ENCODE results near the gene OGA.

OGA gene

GRCh38 chr10:101752241-101752640 is 66.0 kb downstream of the OGA start:
- Histone ChIP-seq H3K4me1 (ENCODE audit: insufficient read depth, low read length) (no peaks in the 10 kb centered on the region), H3K36me3 (ENCODE audit: insufficient read depth, low read length) (no peaks in the 10 kb centered on the region), H4K20me1 (ENCODE audit: insufficient read depth, low read length) (no peaks in the 10 kb centered on the region), H2AFZ (ENCODE audit: low read depth, low read length) (no peak overlapping the region), H3K27ac (ENCODE audit: low read length) (no peak overlapping the region), H3K9ac (ENCODE audit: low read depth, low read length) (no peak overlapping the region), H3K9me3 (ENCODE audit: insufficient read depth, low read length, severe bottlenecking) (no peaks in the 10 kb centered on the region), H3K4me2 (ENCODE audit: insufficient read depth, low read length) (no peak overlapping the region), H3K4me3 (ENCODE audit: low read depth in 1 of 2, low read length in 2 of 2) (no peak overlapping the region), H3K27me3 (ENCODE audit: insufficient read depth, low read length, poor library complexity) (no peaks in the 10 kb centered on the region), H3K79me2 (ENCODE audit: insufficient read depth, low read length) (no peaks in the 10 kb centered on the region)
- TF ChIP-seq CTCF (IDR thresholded peaks at IDR 0.05; ENCODE audit: borderline replicate concordance, extremely low read depth, low read length, poor library complexity, severe bottlenecking) (no peak), EZH2 (IDR thresholded peaks at IDR 0.05; ENCODE audit: borderline replicate concordance, low read depth, low read length, severe bottlenecking) (no peak)
- ATAC-seq (ENCODE audit: insufficient read depth, low read depth) (no peak), DNase-seq (no peak)

GRCh38 chr10:101749047-101750016 is 68.9 kb downstream of the OGA start:
- TF ChIP-seq CTCF (IDR thresholded peaks at IDR 0.05; ENCODE audit: borderline replicate concordance, extremely low read depth, low read length, poor library complexity, severe bottlenecking): no peak
- TF ChIP-seq EZH2 (IDR thresholded peaks at IDR 0.05; ENCODE audit: borderline replicate concordance, low read depth, low read length, severe bottlenecking): no peak
- H4K20me1 ChIP-seq (ENCODE audit: insufficient read depth, low read length): no peaks in the 10 kb centered on the region
- no peak overlapping the region for H3K4me2 ChIP-seq (ENCODE audit: insufficient read depth, low read length)
- H3K9me3 ChIP-seq (ENCODE audit: insufficient read depth, low read length, severe bottlenecking): no peaks in the 10 kb centered on the region
- no peak overlapping the region for H3K27ac ChIP-seq (ENCODE audit: low read length)
- no peak overlapping the region for H2AFZ ChIP-seq (ENCODE audit: low read depth, low read length)
- H3K9ac ChIP-seq (ENCODE audit: low read depth, low read length): no peak overlapping the region
- H3K36me3 ChIP-seq (ENCODE audit: insufficient read depth, low read length): no peaks in the 10 kb centered on the region
- peaks cover 2% of the 10 kb centered on the region for H3K27me3 ChIP-seq (ENCODE audit: insufficient read depth, low read length, poor library complexity)
- ATAC-seq (ENCODE audit: insufficient read depth, low read depth): no peak
- no peaks in the 10 kb centered on the region for H3K4me1 ChIP-seq (ENCODE audit: insufficient read depth, low read length)
- H3K79me2 ChIP-seq (ENCODE audit: insufficient read depth, low read length): no peaks in the 10 kb centered on the region
- no peak for DNase-seq
- H3K4me3 ChIP-seq (ENCODE audit: low read depth in 1 of 2, low read length in 2 of 2): no peak overlapping the region

DNA sequence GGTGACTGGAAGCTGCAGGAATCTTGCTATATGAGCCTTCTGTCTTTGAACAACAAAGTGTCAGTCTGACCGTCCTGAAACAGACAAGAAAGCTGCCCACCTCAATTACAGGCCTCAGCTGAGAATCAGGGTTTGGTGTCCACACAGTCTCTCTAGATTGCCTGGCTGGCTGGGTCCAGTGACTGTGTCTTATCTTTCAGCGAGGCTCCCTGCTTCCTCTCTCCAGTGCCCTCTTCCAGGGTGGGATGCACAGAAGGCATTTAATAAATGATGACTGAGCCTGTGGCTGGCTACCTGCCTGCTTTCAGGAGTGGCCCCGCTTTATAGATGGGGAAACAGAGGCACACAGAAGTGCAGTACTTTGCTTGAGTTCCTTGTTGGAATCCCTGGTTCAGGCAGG is 69.7 kb downstream of the OGA start:
- Histone ChIP-seq H3K4me1 (ENCODE audit: insufficient read depth, low read length) (no peaks in the 10 kb centered on the region), H3K27me3 (ENCODE audit: insufficient read depth, low read length, poor library complexity) (peaks cover 2% of the 10 kb centered on the region), H3K36me3 (ENCODE audit: insufficient read depth, low read length) (no peaks in the 10 kb centered on the region), H3K9ac (ENCODE audit: low read depth, low read length) (no peak overlapping the region), H3K4me3 (ENCODE audit: low read depth in 1 of 2, low read length in 2 of 2) (no peak overlapping the region), H2AFZ (ENCODE audit: low read depth, low read length) (no peak overlapping the region), H3K4me2 (ENCODE audit: insufficient read depth, low read length) (no peak overlapping the region), H4K20me1 (ENCODE audit: insufficient read depth, low read length) (no peaks in the 10 kb centered on the region), H3K27ac (ENCODE audit: low read length) (no peak overlapping the region), H3K9me3 (ENCODE audit: insufficient read depth, low read length, severe bottlenecking) (no peaks in the 10 kb centered on the region), H3K79me2 (ENCODE audit: insufficient read depth, low read length) (no peaks in the 10 kb centered on the region)
- no peak for TF ChIP-seq EZH2 (IDR thresholded peaks at IDR 0.05; ENCODE audit: borderline replicate concordance, low read depth, low read length, severe bottlenecking)
- DNase-seq (no peak), ATAC-seq (ENCODE audit: insufficient read depth, low read depth) (no peak)

- no peaks in the 10 kb centered on the region for H3K9me3 ChIP-seq (ENCODE audit: insufficient read depth, low read length, severe bottlenecking)
- H3K9ac ChIP-seq (ENCODE audit: low read depth, low read length): no peak overlapping the region
- no peak overlapping the region for H3K27ac ChIP-seq (ENCODE audit: low read length)
- DNase-seq (no peak), ATAC-seq (ENCODE audit: insufficient read depth, low read depth) (no peak)
- peaks cover 2% of the 10 kb centered on the region for H3K27me3 ChIP-seq (ENCODE audit: insufficient read depth, low read length, poor library complexity)
- no peaks in the 10 kb centered on the region for H4K20me1 ChIP-seq (ENCODE audit: insufficient read depth, low read length)
- H3K4me3 ChIP-seq (ENCODE audit: low read depth in 1 of 2, low read length in 2 of 2): no peak overlapping the region
- no peak overlapping the region for H3K4me2 ChIP-seq (ENCODE audit: insufficient read depth, low read length)
- H3K79me2 ChIP-seq (ENCODE audit: insufficient read depth, low read length): no peaks in the 10 kb centered on the region
- no peak overlapping the region for H2AFZ ChIP-seq (ENCODE audit: low read depth, low read length)
- TF ChIP-seq EZH2 (IDR thresholded peaks at IDR 0.05; ENCODE audit: borderline replicate concordance, low read depth, low read length, severe bottlenecking) (no peak), CTCF (IDR thresholded peaks at IDR 0.05; ENCODE audit: borderline replicate concordance, extremely low read depth, low read length, poor library complexity, severe bottlenecking) (no peak)
- H3K36me3 ChIP-seq (ENCODE audit: insufficient read depth, low read length): no peaks in the 10 kb centered on the region
- no peaks in the 10 kb centered on the region for H3K4me1 ChIP-seq (ENCODE audit: insufficient read depth, low read length)
These were observed 73.1 kb downstream of the OGA start for GRCh38 chr10:101745074-101745696.

Data from DND-41 (cell line).